ENCODE measurements around the gene TMEM184A.

TMEM184A gene

GRCh38 chr7:1550005-1550845 is 5.8 kb downstream of the TMEM184A start:
- DNase-seq = no peak

GRCh38 chr7:1549357-1550004 is 6.5 kb downstream of the TMEM184A start:
- no peak for DNase-seq

GRCh38 chr7:1548944-1549343 is 7.1 kb downstream of the TMEM184A start:
- no peak for DNase-seq

GRCh38 chr7:1548438-1548831 is 7.6 kb downstream of the TMEM184A start:
- DNase-seq = no peak

GRCh38 chr7:1547777-1548437 is 8.1 kb downstream of the TMEM184A start:
- no peak for DNase-seq

GRCh38 chr7:1546909-1547776 is 8.9 kb downstream of the TMEM184A start:
- no peak for DNase-seq

- no peak for DNase-seq
Measured at GRCh38 chr7:1546274-1546908, 9.6 kb downstream of the TMEM184A start.

GRCh38 chr7:1545417-1546246 is 10.4 kb downstream of the TMEM184A start:
- DNase-seq = no peak

GRCh38 chr7:1544896-1545416 is 11.0 kb downstream of the TMEM184A start:
- DNase-seq = no peak

GRCh38 chr7:1544178-1544895 is 11.7 kb downstream of the TMEM184A start:
- no peak for DNase-seq

- DNase-seq = no peak
Measured at GRCh38 chr7:1543826-1544177, 12.2 kb downstream of the TMEM184A start.

- no peak for DNase-seq
Measured at GRCh38 chr7:1542841-1543747, 12.9 kb downstream of the TMEM184A start.

- no peak for DNase-seq
Measured at GRCh38 chr7:1542329-1542728, 13.7 kb downstream of the TMEM184A start.

GRCh38 chr7:1541431-1542162 is 14.4 kb downstream of the TMEM184A start:
- no peak for DNase-seq

- no peak for DNase-seq
Measured at GRCh38 chr7:1540776-1541271, 15.2 kb downstream of the TMEM184A start.

GRCh38 chr7:1539882-1540775 is 15.9 kb downstream of the TMEM184A start:
- no peak for DNase-seq

GRCh38 chr7:1539181-1539881 is 16.7 kb downstream of the TMEM184A start:
- no peak for DNase-seq
